SK-N-SH treated with all-trans-retinoic acid at 6 μM for 48 hours (cell line): ENCODE data around the gene KDM6B.

Experiments used
- ATAC-seq: fragments of 200-7000 bp; cut with Tn5 transposase; 3 replicates; pipeline ENCODE4 v1.9.1; 2020; ENCODE audit warnings: mild to moderate bottlenecking, moderate library complexity
- ARNTL ChIP-seq: fragments of 450-650 bp; formaldehyde crosslinking; IDR thresholded peaks from 2 replicates; pipeline ENCODE4 v1.5.0; 2020; ENCODE audit warnings: low read depth, mild to moderate bottlenecking, moderate library complexity, borderline replicate concordance
- BACH2 ChIP-seq: fragments of 250-450 bp; sonication (Bioruptor Pico); IDR thresholded peaks from 2 replicates; pipeline ENCODE4 v1.9.0; 2021; ENCODE audit warnings: mild to moderate bottlenecking, borderline replicate concordance
- ESRRG ChIP-seq: fragments of 250-450 bp; sonication (Bioruptor Pico); IDR thresholded peaks from 2 replicates; pipeline ENCODE4 v1.6.1; 2021; ENCODE audit warnings: mild to moderate bottlenecking
- GLIS3 ChIP-seq: fragments of 250-450 bp; sonication (Bioruptor Pico); IDR thresholded peaks from 2 replicates; pipeline ENCODE4 v1.5.0; 2020; ENCODE audit warnings: mild to moderate bottlenecking, moderate library complexity
- ISL1 ChIP-seq: fragments of 250-450 bp; sonication (Bioruptor Pico); IDR thresholded peaks from 2 replicates; pipeline ENCODE4 v2.1.2; 2022; ENCODE audit warnings: mild to moderate bottlenecking, moderate library complexity
- OSR1 ChIP-seq: fragments of 250-450 bp; sonication (Bioruptor Pico); IDR thresholded peaks from 2 replicates; pipeline ENCODE4 v1.8.0; 2022; ENCODE audit warnings: moderate library complexity, mild to moderate bottlenecking, inconsistent platforms
- PPARA ChIP-seq: fragments of 250-450 bp; sonication (Bioruptor Pico); IDR thresholded peaks from 2 replicates; pipeline ENCODE4 v1.5.0; 2020; ENCODE audit warnings: mild to moderate bottlenecking, borderline replicate concordance
- RARB ChIP-seq: fragments of 250-450 bp; sonication (Bioruptor Pico); IDR thresholded peaks from 2 replicates; pipeline ENCODE4 v1.8.0; 2021; ENCODE audit warnings: mild to moderate bottlenecking, moderate library complexity
- SNAI2 ChIP-seq: fragments of 250-450 bp; sonication (Bioruptor Pico); IDR thresholded peaks from 2 replicates; pipeline ENCODE4 v1.5.0; 2020; ENCODE audit warnings: mild to moderate bottlenecking, moderate library complexity
- TCF4 ChIP-seq: fragments of 250-450 bp; sonication (Bioruptor Pico); IDR thresholded peaks from 2 replicates; pipeline ENCODE4 v1.8.0; 2021; ENCODE audit warnings: mild to moderate bottlenecking, moderate library complexity, borderline replicate concordance
- TOX ChIP-seq: fragments of 250-450 bp; sonication (Bioruptor Pico); IDR thresholded peaks from 2 replicates; pipeline ENCODE4 v1.8.0; 2021; ENCODE audit warnings: mild to moderate bottlenecking, moderate library complexity, borderline replicate concordance
- ZC3H10 ChIP-seq: fragments of 250-450 bp; sonication (Bioruptor Pico); IDR thresholded peaks from 2 replicates; pipeline ENCODE4 v1.5.1; 2021; ENCODE audit warnings: mild to moderate bottlenecking, moderate library complexity
- ZFP3 ChIP-seq: fragments of 250-450 bp; sonication (Bioruptor Pico); IDR thresholded peaks from 2 replicates; pipeline ENCODE4 v1.5.0; 2020; ENCODE audit warnings: mild to moderate bottlenecking, moderate library complexity
- ZFP30 ChIP-seq: fragments of 450-650 bp; formaldehyde crosslinking; IDR thresholded peaks from 2 replicates; pipeline ENCODE4 v1.5.0; 2022; ENCODE audit warnings: mild to moderate bottlenecking, moderate library complexity
- ZNF565 ChIP-seq: fragments of 450-650 bp; formaldehyde crosslinking; conservative IDR thresholded peaks from 2 replicates; pipeline ENCODE4 v1.5.0; 2020; ENCODE audit warnings: low read depth, mild to moderate bottlenecking, moderate library complexity
- ZNF70 ChIP-seq: fragments of 450-650 bp; formaldehyde crosslinking; IDR thresholded peaks from 2 replicates; pipeline ENCODE4 v1.5.0; 2020; ENCODE audit warnings: mild to moderate bottlenecking, moderate library complexity
- ZNF8 ChIP-seq: fragments of 450-650 bp; formaldehyde crosslinking; IDR thresholded peaks from 2 replicates; pipeline ENCODE4 v1.5.0; 2020; ENCODE audit warnings: mild to moderate bottlenecking, moderate library complexity
- TF ChIP-seq, protein P1 (sequence below): fragments of 250-450 bp; sonication (Bioruptor Pico); IDR thresholded peaks from 2 replicates; pipeline ENCODE4 v1.5.1; 2021; ENCODE audit warnings: mild to moderate bottlenecking, moderate library complexity
- TF ChIP-seq, protein P2 (sequence below): fragments of 250-450 bp; sonication (Bioruptor Pico); IDR thresholded peaks from 2 replicates; pipeline ENCODE4 v1.8.0; 2021; ENCODE audit warnings: low read depth, mild to moderate bottlenecking, moderate library complexity, borderline replicate concordance
- TF ChIP-seq, protein P3 (sequence below): fragments of 250-450 bp; sonication (Bioruptor Pico); IDR thresholded peaks from 2 replicates; pipeline ENCODE4 v1.8.0; 2020; ENCODE audit warnings: mild to moderate bottlenecking, moderate library complexity, borderline replicate concordance
- TF ChIP-seq, protein P4 (sequence below): fragments of 250-450 bp; sonication (Bioruptor Pico); IDR thresholded peaks from 2 replicates; pipeline ENCODE4 v1.5.1; 2020; ENCODE audit warnings: low read depth, mild to moderate bottlenecking, moderate library complexity

KDM6B gene

DNA sequence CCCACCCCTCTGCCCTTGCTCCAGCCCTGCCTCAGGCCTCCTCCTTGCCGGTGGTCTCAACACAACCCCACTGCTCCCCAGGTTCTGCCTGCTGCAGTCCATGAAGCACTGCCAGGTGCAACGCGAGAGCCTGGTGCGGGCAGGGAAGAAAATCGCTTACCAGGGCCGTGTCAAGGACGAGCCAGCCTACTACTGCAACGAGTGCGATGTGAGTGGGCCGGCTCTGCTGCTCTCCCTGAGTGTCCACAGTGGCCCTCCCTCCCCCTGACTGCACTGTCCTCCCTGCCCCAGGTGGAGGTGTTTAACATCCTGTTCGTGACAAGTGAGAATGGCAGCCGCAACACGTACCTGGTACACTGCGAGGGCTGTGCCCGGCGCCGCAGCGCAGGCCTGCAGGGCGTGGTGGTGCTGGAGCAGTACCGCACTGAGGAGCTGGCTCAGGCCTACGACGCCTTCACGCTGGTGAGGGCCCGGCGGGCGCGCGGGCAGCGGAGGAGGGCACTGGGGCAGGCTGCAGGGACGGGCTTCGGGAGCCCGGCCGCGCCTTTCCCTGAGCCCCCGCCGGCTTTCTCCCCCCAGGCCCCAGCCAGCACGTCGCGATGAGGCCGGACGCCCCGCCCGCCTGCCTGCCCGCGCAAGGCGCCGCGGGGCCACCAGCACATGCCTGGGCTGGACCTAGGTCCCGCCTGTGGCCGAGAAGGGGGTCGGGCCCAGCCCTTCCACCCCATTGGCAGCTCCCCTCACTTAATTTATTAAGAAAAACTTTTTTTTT lies 19.1 kb downstream of the KDM6B start:
- TF ChIP-seq ESRRG (CRISPR knock-in tag) (no peak), SNAI2 (no peak), ZNF70 (no peak), GLIS3 (CRISPR knock-in tag) (no peak), ZNF565 (no peak), PPARA (CRISPR knock-in tag) (no peak), ARNTL (no peak)
- TF ChIP-seq, protein P1, sequence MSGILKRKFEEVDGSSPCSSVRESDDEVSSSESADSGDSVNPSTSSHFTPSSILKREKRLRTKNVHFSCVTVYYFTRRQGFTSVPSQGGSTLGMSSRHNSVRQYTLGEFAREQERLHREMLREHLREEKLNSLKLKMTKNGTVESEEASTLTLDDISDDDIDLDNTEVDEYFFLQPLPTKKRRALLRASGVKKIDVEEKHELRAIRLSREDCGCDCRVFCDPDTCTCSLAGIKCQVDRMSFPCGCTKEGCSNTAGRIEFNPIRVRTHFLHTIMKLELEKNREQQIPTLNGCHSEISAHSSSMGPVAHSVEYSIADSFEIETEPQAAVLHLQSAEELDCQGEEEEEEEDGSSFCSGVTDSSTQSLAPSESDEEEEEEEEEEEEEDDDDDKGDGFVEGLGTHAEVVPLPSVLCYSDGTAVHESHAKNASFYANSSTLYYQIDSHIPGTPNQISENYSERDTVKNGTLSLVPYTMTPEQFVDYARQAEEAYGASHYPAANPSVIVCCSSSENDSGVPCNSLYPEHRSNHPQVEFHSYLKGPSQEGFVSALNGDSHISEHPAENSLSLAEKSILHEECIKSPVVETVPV (CRISPR knock-in tag) = no peak
- TF ChIP-seq, protein P2, sequence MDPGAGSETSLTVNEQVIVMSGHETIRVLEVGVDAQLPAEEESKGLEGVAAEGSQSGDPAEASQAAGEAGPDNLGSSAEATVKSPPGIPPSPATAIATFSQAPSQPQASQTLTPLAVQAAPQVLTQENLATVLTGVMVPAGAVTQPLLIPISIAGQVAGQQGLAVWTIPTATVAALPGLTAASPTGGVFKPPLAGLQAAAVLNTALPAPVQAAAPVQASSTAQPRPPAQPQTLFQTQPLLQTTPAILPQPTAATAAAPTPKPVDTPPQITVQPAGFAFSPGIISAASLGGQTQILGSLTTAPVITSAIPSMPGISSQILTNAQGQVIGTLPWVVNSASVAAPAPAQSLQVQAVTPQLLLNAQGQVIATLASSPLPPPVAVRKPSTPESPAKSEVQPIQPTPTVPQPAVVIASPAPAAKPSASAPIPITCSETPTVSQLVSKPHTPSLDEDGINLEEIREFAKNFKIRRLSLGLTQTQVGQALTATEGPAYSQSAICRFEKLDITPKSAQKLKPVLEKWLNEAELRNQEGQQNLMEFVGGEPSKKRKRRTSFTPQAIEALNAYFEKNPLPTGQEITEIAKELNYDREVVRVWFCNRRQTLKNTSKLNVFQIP (CRISPR knock-in tag) = no peak
- TF ChIP-seq, protein P3, sequence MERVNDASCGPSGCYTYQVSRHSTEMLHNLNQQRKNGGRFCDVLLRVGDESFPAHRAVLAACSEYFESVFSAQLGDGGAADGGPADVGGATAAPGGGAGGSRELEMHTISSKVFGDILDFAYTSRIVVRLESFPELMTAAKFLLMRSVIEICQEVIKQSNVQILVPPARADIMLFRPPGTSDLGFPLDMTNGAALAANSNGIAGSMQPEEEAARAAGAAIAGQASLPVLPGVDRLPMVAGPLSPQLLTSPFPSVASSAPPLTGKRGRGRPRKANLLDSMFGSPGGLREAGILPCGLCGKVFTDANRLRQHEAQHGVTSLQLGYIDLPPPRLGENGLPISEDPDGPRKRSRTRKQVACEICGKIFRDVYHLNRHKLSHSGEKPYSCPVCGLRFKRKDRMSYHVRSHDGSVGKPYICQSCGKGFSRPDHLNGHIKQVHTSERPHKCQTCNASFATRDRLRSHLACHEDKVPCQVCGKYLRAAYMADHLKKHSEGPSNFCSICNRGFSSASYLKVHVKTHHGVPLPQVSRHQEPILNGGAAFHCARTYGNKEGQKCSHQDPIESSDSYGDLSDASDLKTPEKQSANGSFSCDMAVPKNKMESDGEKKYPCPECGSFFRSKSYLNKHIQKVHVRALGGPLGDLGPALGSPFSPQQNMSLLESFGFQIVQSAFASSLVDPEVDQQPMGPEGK = no peak
- TF ChIP-seq, protein P4, sequence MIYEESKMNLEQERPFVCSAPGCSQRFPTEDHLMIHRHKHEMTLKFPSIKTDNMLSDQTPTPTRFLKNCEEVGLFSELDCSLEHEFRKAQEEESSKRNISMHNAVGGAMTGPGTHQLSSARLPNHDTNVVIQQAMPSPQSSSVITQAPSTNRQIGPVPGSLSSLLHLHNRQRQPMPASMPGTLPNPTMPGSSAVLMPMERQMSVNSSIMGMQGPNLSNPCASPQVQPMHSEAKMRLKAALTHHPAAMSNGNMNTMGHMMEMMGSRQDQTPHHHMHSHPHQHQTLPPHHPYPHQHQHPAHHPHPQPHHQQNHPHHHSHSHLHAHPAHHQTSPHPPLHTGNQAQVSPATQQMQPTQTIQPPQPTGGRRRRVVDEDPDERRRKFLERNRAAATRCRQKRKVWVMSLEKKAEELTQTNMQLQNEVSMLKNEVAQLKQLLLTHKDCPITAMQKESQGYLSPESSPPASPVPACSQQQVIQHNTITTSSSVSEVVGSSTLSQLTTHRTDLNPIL = no peak
- no peak for ATAC-seq

DNA sequence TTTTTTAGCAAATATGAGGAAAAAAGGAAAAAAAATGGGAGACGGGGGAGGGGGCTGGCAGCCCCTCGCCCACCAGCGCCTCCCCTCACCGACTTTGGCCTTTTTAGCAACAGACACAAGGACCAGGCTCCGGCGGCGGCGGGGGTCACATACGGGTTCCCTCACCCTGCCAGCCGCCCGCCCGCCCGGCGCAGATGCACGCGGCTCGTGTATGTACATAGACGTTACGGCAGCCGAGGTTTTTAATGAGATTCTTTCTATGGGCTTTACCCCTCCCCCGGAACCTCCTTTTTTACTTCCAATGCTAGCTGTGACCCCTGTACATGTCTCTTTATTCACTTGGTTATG lies 19.6 kb downstream of the KDM6B start:
- TF ChIP-seq ESRRG (CRISPR knock-in tag) = no peak
- TF ChIP-seq ARNTL = no peak
- TF ChIP-seq, protein P4 = no peak
- no peak for TF ChIP-seq TOX (CRISPR knock-in tag)
- TF ChIP-seq ZFP30 (CRISPR knock-in tag) = no peak
- no peak for TF ChIP-seq ZC3H10
- no peak for TF ChIP-seq TCF4
- TF ChIP-seq ISL1 (CRISPR knock-in tag) = no peak
- TF ChIP-seq PPARA (CRISPR knock-in tag) = no peak
- TF ChIP-seq ZNF8 (CRISPR knock-in tag) = no peak
- TF ChIP-seq ZNF565 = no peak
- TF ChIP-seq BACH2 = no peak
- no peak for TF ChIP-seq GLIS3 (CRISPR knock-in tag)
- TF ChIP-seq, protein P2 (CRISPR knock-in tag) = no peak
- TF ChIP-seq, protein P1 (CRISPR knock-in tag) = no peak
- no peak for TF ChIP-seq RARB (CRISPR knock-in tag)
- no peak for TF ChIP-seq SNAI2
- TF ChIP-seq OSR1 = no peak
- TF ChIP-seq ZFP3 (CRISPR knock-in tag) = no peak
- TF ChIP-seq, protein P3 = no peak
- ATAC-seq = no peak
